Astrocyte of the spinal cord (primary cell): ENCODE results near the gene C1orf159.

ENCODE experiments used
- DNase-seq: peaks from one replicate; pipeline ENCODE4 v3.0.0; 2011; ENCODE audit warnings: low read depth, low spot score
- H3K4me3 ChIP-seq: 2 replicates; pipeline ENCODE4 v1.5.1; 2011; ENCODE audit warnings: low read depth, mild to moderate bottlenecking, low read length, moderate library complexity
- CTCF ChIP-seq: IDR thresholded peaks from 2 replicates; pipeline ENCODE4 v1.5.1; 2012; ENCODE audit warnings: low read depth, mild to moderate bottlenecking, low read length, inconsistent platforms
- in situ Hi-C: cut with HindIII; loops from 2 replicates; pipeline ENCODE4 v1.10.0; 2017; ENCODE audit warnings: low sequenced_read_pairs

C1orf159 gene

GRCh38 chr1:1049318-1050165 is 66.3 kb downstream of the C1orf159 start:
- DNase-seq: no peak
- in situ Hi-C loops: no loop called here
- no peak overlapping the region for H3K4me3 ChIP-seq
- no peak for TF ChIP-seq CTCF

GRCh38 chr1:1048765-1049164 is 67.1 kb downstream of the C1orf159 start:
- no peak overlapping the region for H3K4me3 ChIP-seq
- no peak for TF ChIP-seq CTCF
- no peak for DNase-seq
- in situ Hi-C loops: no loop called here

GRCh38 chr1:1047963-1048362 is 67.9 kb downstream of the C1orf159 start:
- no peak for DNase-seq
- TF ChIP-seq CTCF: no peak
- no peak overlapping the region for H3K4me3 ChIP-seq
- in situ Hi-C loops: no loop called here

GRCh38 chr1:1047407-1047806 is 68.5 kb downstream of the C1orf159 start:
- in situ Hi-C loops: no loop called here
- no peak for DNase-seq
- no peak overlapping the region for H3K4me3 ChIP-seq
- TF ChIP-seq CTCF: no peak

- no peak overlapping the region for H3K4me3 ChIP-seq
- DNase-seq: no peak
- in situ Hi-C loops: no loop called here
- TF ChIP-seq CTCF: no peak
These were observed 69.1 kb downstream of the C1orf159 start for GRCh38 chr1:1046767-1047166.

- in situ Hi-C loops: no loop called here
- DNase-seq: no peak
- H3K4me3 ChIP-seq: no peak overlapping the region
- no peak for TF ChIP-seq CTCF
These were observed 69.6 kb downstream of the C1orf159 start for GRCh38 chr1:1046243-1046642.
